ENCODE data around the gene MAP4K1.

The MAP4K1 gene

DNA sequence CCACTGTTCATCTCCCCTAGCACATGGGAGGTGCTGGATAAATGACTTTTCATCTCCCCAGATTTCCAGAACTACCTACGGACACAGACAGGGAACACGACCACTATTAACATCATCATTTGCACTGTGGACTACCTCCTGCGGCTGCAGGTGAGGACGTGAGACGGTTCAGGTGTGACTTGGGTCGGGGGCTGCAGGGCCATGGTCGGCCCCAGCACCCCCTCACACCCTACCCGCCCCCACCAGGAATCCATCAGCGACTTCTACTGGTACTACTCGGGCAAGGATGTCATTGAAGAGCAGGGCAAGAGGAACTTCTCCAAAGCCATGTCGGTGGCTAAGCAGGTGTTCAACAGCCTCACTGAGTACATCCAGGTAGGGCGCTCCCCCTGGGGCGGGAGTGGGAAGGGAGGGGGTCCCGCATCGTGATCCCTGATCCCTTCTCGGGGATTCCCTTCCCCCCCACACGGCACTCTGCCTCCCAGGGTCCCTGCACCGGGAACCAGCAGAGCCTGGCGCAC lies 74.4 kb downstream of the MAP4K1 start:
- DNase-seq: no peak

DNA sequence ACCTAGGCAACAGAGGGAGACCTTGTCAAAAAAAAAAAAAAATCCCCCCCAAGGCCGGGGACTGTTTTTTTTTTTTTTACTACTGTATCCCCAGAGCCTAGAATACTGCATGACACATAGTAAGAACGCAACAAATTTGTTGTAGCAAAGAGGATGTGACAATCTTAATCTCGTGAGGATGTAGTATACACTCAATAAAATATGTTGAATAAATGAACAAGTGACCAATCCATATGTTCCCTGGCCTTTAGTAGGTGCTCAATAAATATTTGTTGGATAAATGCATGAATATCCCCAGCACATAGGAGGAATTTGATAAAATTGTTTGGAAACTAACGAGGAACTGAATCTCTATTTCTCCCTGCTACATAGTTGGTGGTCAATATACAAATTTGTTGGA lies 75.7 kb downstream of the MAP4K1 start:
- DNase-seq: no peak

DNA sequence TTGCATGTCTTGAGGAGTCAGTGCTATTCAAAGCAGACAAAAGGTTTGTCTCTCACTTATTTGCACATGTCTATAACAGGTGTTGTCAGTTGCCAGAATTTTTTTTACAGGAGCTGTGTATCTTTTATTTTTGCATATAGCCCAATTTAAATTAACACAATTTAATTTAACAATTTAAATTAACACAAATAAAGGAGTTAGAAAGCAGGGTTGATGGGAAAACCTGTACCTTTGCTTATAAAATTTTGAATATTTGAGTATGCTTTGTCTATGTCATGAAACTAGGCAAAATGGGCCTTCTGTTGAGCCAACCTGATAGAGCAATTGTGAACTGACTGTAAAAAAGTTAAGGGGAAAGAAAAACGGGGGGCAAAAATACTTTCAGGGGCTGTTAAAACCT lies 78.0 kb downstream of the MAP4K1 start:
- no peak for DNase-seq

DNA sequence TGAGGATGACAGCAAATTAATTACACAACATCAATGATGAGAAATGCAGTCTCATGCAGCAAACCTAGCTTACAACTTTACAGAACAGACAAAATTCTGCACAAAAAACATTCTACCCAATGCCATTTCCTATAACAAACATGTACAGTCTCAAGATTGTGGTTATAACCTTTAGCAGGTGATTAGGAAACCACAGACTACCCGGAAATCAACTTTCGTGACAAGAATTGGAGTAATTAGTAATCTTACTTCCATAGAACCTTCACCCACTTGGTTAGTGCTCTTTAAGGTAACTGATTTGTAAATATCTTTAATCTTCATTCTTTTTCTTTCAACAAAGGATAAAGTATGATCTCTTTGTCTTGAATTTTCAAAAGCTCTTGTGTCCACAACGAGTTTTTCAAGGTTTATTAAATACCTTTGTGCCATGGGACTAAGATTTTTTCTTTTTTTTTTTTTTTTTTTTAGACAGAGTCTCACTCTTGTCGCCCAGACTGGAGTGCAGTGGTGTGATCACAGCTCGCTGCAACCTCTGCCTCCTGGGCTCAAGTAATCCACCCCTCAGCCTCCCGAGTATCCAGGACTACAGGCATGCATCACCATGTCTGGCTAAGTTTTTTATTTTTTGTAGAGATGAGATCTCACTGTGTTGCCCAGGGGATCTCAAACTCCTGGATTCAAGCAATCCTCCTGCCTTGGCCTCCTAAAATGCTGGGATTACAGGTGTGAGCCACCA lies 78.8 kb downstream of the MAP4K1 start:
- DNase-seq: no peak

DNA sequence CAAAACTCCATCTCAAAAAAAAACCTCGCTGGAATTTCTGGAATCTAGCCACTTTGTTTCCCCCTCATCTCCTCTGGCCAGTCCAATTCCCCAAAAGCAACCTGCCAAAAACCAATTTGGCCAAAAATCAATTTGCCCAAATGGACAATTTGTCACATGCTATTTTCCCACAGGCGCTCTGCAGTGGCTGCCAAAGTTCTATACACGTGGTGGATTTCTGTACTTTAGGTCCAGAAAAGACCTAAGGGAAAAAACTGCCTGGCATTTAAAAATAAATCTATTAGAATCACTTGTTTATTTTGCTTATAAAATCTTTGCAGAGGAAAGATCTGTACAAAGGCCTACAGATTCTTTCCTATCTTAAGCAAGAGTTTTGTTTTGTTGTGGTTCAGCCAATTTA lies 79.4 kb downstream of the MAP4K1 start:
- DNase-seq: no peak
